ENCODE data around the gene CENPVL1. TPM values are rescaled to one million over a fixed set of nuclear protein-coding genes. Genes with fewer than 3 reads are reported as not detected.
A peak's percentile ranks its signal among the peaks of the same experiment; 100 is the strongest.
"Not testable (repeated sequence)": the region's sequence is repeated elsewhere in the genome, so short reads cannot be mapped to it uniquely, and the experiment has no call there.

The CENPVL1 gene
- polyA plus RNA-seq: not detected

DNA sequence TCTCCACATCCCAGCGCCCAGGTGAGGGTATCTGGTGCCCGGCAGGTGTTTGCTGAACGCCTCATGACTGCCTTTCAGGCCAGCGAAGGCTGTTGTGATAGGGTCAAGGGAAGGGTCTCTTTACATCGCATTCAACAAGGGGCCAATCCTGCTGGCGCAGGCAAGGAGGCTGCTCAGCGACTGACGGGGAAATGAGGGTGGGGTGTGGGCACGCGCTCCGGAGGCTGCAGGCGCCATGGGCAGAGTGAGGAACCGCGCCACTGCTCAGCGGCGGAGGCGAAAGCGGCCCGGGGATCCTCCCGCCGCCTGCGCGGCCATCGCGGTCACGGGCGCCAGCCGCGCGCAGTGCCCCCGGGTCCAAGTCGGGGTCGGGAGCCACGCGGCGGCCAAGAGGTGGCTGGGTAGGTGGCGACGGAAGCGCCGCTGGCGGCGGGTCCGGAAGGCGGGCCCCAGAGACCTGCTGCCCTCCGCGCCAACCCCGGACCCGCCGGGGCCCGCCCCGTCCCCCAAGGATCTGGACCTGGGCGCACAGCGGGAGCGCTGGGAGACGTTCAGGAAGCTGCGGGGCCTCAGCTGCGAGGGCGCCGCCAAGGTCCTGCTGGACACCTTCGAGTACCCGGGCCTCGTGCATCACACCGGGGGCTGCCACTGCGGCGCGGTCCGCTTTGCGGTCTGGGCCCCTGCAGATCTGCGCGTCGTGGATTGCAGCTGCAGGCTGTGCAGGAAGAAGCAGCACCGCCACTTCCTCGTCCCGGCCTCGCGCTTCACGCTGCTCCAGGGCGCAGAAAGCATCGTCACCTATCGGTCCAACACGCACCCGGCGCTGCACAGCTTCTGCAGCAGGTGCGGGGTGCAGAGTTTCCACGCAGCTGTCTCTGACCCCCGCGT lies at the start of gene CENPVL1:
CENPVL1 (plus strand) TSS at position 236 of the 888 bp plus-strand sequence; CDS start at position 236, 0 bp downstream.
- not testable (repeated sequence) for H3K4me3 Mint-ChIP-seq, H3K4me1 Mint-ChIP-seq, H3K27ac Mint-ChIP-seq, H3K9me3 Mint-ChIP-seq, H3K27me3 Mint-ChIP-seq, H3K36me3 Mint-ChIP-seq

DNA sequence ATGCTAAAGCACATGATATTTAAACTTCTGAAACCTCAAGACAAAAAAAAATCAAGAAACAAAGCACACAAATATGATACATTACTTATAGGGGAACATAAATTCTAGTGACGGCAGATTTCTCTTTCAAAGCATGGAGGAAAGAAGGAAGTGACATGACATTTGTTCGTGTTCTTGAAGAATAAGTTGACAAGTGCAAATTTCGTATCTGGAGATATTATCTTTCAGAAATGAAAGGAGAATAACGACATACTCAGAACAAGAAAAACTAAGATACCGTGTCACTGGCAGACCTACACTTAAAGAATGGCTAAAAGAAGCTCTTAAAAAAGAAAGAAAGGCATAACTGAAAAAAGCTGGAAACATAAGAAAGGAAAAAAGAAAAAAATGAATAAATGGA lies 44.3 kb upstream of the CENPVL1 start:
- H3K36me3 Mint-ChIP-seq: no peaks in the 10 kb centered on the region
- H3K27ac Mint-ChIP-seq: no peak overlapping the region
- peaks cover 7% of the 10 kb centered on the region for H3K27me3 Mint-ChIP-seq
- no peaks in the 10 kb centered on the region for H3K4me1 Mint-ChIP-seq
- no peaks in the 10 kb centered on the region for H3K9me3 Mint-ChIP-seq
- H3K4me3 Mint-ChIP-seq: no peak overlapping the region

DNA sequence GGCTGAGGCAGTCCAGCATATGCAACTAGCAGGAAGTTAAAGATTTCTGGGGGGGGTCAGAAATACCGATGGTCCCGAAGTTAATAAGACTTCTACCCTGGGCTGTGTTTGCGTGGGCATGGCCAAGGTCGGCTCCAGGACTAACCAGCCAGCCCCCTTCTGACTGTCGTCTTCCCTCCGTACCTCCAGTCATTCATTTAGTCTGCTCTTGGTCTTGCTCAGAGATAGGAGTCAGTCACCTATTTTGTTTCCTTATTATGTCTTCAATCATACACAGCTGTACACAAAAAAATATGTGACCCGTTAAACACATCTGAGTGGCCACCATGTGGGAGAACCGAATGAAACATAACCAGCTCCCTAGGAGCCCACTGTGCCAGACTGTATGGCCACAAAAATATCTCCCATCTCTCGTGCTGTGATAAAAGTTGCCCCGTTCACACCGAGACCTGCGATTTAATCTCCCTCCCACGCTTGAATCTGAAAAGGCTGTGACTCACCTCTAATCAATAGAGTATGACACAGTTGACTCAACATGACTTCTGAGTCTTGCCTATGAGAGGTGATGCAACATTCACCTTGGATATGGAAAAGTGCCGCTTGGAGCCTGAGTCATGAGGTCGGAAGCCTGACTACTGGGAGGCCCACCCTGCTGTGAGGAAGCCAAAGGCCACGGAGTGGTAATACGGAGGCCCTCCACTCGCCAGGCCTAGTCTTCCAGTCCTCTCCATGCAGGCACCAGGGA lies 30.5 kb upstream of the CENPVL1 start:
- not testable (repeated sequence) for H3K27me3 Mint-ChIP-seq, H3K9me3 Mint-ChIP-seq, H3K27ac Mint-ChIP-seq, H3K4me1 Mint-ChIP-seq, H3K4me3 Mint-ChIP-seq, H3K36me3 Mint-ChIP-seq

DNA sequence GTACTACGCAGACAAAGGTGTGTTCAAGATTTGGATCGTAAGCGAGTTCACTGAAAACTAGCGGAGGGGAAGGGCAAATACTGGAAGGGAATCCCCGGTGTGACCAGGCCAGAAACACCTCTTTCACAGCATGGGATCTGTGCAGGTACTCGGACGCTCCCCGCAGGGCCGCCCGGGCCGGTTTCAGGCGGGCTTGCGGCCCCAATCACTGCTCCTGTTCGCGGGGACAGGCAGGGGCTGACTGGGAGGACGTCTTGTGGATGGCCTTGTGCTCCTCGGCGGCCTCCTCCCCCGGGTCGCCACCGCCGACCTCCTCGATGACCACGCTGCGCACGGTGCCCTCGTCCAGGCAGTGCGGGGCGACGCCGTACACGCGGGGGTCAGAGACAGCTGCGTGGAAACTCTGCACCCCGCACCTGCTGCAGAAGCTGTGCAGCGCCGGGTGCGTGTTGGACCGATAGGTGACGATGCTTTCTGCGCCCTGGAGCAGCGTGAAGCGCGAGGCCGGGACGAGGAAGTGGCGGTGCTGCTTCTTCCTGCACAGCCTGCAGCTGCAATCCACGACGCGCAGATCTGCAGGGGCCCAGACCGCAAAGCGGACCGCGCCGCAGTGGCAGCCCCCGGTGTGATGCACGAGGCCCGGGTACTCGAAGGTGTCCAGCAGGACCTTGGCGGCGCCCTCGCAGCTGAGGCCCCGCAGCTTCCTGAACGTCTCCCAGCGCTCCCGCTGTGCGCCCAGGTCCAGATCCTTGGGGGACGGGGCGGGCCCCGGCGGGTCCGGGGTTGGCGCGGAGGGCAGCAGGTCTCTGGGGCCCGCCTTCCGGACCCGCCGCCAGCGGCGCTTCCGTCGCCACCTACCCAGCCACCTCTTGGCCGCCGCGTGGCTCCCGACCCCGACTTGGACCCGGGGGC lies 28.2 kb upstream of the CENPVL1 start:
- not testable (repeated sequence) for H3K27me3 Mint-ChIP-seq, H3K4me3 Mint-ChIP-seq, H3K27ac Mint-ChIP-seq, H3K9me3 Mint-ChIP-seq, H3K36me3 Mint-ChIP-seq, H3K4me1 Mint-ChIP-seq

DNA sequence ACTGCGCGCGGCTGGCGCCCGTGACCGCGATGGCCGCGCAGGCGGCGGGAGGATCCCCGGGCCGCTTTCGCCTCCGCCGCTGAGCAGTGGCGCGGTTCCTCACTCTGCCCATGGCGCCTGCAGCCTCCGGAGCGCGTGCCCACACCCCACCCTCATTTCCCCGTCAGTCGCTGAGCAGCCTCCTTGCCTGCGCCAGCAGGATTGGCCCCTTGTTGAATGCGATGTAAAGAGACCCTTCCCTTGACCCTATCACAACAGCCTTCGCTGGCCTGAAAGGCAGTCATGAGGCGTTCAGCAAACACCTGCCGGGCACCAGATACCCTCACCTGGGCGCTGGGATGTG lies 27.6 kb upstream of the CENPVL1 start, which contains the start of gene CENPVL2:
CENPVL2 (minus strand) TSS at position 112 of the 343 bp plus-strand sequence; CDS start at position 112, 0 bp downstream.
- H3K27me3 Mint-ChIP-seq, H3K9me3 Mint-ChIP-seq, H3K36me3 Mint-ChIP-seq, H3K4me1 Mint-ChIP-seq, H3K4me3 Mint-ChIP-seq, H3K27ac Mint-ChIP-seq: not testable (repeated sequence)

DNA sequence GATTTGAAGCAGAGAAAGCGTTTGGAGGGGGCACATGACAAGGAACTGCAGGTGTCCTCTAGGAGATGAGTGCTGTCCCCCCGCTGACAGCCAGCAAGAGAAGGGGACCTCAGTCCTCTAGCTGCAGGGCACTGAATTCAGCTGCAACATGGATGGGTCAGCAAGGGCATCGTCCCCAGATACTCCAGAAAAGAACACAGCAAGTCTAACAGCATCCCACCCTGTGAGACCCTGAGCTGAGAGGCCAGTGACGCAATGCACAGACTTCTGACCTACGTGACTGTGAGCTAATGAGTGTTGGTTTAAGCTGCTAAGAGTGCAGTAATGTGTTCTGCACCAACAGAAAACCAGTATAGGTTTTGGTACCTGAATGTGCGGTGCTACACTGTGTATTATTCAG lies 16.1 kb upstream of the CENPVL1 start:
- H3K9me3 Mint-ChIP-seq: no peaks in the 10 kb centered on the region
- H3K4me3 Mint-ChIP-seq: no peak overlapping the region
- H3K4me1 Mint-ChIP-seq: no peaks in the 10 kb centered on the region
- H3K27ac Mint-ChIP-seq: peak overlapping the region in 1 of 3 donors; percentile 20
- H3K27me3 Mint-ChIP-seq: peaks cover 5% of the 10 kb centered on the region
- no peaks in the 10 kb centered on the region for H3K36me3 Mint-ChIP-seq

DNA sequence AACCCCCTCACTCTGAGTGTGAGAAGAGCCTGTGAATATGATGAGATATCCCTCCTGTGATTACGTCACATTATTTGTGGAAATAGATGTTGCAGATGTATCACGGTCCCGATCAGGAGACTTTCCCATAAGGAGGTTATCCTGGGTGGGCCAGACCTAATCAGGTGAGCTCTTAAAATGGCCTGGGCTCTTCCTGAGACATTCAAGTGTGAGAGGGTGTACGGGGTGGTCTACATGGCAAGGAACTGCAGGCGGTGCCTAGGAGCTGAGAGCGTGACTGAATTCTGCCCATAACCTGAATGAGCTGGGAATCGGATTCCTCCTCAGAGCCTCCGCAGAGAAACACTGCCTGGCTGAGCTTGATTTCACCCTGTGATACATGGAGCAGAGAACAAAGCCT lies 12.9 kb upstream of the CENPVL1 start:
- Mint-ChIP-seq H3K27ac (no peak overlapping the region), H3K36me3 (no peaks in the 10 kb centered on the region), H3K9me3 (no peaks in the 10 kb centered on the region), H3K27me3 (peaks cover 5% of the 10 kb centered on the region), H3K4me1 (no peaks in the 10 kb centered on the region), H3K4me3 (no peak overlapping the region)

DNA sequence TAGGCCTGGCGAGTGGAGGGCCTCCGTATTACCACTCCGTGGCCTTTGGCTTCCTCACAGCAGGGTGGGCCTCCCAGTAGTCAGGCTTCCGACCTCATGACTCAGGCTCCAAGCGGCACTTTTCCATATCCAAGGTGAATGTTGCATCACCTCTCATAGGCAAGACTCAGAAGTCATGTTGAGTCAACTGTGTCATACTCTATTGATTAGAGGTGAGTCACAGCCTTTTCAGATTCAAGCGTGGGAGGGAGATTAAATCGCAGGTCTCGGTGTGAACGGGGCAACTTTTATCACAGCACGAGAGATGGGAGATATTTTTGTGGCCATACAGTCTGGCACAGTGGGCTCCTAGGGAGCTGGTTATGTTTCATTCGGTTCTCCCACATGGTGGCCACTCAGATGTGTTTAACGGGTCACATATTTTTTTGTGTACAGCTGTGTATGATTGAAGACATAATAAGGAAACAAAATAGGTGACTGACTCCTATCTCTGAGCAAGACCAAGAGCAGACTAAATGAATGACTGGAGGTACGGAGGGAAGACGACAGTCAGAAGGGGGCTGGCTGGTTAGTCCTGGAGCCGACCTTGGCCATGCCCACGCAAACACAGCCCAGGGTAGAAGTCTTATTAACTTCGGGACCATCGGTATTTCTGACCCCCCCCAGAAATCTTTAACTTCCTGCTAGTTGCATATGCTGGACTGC lies 2.8 kb downstream of the CENPVL1 start:
- not testable (repeated sequence) for H3K36me3 Mint-ChIP-seq, H3K27ac Mint-ChIP-seq, H3K4me3 Mint-ChIP-seq, H3K27me3 Mint-ChIP-seq, H3K9me3 Mint-ChIP-seq, H3K4me1 Mint-ChIP-seq

DNA sequence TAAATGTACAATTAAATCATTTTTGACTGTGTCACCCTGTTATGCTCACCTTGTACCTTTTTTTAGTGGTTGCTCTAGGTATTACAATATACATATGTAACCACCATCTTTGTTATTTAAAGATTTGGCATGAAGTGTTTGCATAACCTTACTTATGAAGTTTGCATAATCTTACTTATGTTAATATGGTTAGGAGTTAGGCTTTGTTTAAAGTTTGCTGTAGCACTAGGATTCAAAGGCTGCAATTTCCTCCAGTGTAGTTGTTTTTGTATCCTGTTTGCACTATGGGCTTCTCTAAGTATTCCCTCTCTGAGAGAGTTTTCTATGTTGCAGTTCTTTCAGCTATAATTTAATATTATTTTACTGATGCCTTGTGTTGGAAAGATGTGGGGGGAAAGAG lies 17.9 kb downstream of the CENPVL1 start:
- no peak overlapping the region for H3K4me3 Mint-ChIP-seq
- H3K4me1 Mint-ChIP-seq: no peaks in the 10 kb centered on the region
- no peaks in the 10 kb centered on the region for H3K9me3 Mint-ChIP-seq
- H3K27me3 Mint-ChIP-seq: peaks cover 17% of the 10 kb centered on the region
- H3K36me3 Mint-ChIP-seq: no peaks in the 10 kb centered on the region
- no peak overlapping the region for H3K27ac Mint-ChIP-seq

DNA sequence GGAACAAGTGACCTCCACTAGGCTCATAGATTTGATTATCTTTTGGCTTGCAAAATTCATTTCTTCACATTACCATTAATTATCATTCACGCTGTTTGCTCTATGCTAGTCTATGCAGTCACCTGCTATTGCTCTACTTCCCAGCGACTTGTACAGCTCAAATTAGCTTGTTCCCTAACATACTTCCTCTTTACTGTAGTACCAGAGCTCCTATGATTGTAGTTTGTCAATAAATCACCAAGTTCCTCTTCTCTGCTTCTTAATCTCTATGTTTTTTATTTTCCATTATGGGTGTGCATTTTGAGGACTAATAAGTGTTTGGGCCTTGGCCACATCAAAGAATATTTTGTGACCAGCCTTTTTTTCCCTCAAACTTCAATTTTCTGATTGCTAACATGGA lies 26.8 kb downstream of the CENPVL1 start:
- Mint-ChIP-seq H3K4me1 (peaks cover 0 to 2% (median 0%) of the 10 kb centered on the region in 3 donors), H3K36me3 (no peaks in the 10 kb centered on the region), H3K27me3 (peaks cover 21% of the 10 kb centered on the region), H3K9me3 (peaks cover 0 to 2% (median 0%) of the 10 kb centered on the region in 3 donors), H3K4me3 (no peak overlapping the region), H3K27ac (no peak overlapping the region)

DNA sequence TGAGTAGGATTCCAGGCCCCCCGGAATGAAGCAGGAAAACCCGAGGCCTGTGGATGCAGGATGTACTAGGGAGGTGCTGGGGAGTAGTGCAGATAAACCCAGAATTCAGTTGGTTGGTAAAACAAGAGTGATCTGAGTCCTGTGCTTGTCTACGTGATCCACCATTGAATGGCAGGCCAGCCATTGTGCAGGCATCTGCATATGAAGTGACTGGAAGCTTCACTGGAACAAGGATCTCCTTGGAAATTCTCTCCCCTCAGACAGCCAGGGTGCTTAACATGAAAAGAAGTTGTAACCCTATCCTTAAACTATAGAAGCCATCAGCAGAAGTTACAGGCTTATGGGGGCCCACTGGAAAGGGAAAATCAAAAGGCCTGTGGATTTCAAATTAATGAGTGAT lies 32.3 kb downstream of the CENPVL1 start:
- peaks cover 13% of the 10 kb centered on the region for H3K27me3 Mint-ChIP-seq
- H3K27ac Mint-ChIP-seq: peak overlapping the region in 2 of 3 donors; percentile 87 to 90
- H3K4me3 Mint-ChIP-seq: peak overlapping the region in 3 of 4 donors; percentile 85 to 95 (median 93)
- peaks cover 0 to 12% (median 9%) of the 10 kb centered on the region in 3 donors for H3K4me1 Mint-ChIP-seq
- peaks cover 7% of the 10 kb centered on the region for H3K36me3 Mint-ChIP-seq
- H3K9me3 Mint-ChIP-seq: peaks cover 5 to 9% (median 8%) of the 10 kb centered on the region in 3 donors

DNA sequence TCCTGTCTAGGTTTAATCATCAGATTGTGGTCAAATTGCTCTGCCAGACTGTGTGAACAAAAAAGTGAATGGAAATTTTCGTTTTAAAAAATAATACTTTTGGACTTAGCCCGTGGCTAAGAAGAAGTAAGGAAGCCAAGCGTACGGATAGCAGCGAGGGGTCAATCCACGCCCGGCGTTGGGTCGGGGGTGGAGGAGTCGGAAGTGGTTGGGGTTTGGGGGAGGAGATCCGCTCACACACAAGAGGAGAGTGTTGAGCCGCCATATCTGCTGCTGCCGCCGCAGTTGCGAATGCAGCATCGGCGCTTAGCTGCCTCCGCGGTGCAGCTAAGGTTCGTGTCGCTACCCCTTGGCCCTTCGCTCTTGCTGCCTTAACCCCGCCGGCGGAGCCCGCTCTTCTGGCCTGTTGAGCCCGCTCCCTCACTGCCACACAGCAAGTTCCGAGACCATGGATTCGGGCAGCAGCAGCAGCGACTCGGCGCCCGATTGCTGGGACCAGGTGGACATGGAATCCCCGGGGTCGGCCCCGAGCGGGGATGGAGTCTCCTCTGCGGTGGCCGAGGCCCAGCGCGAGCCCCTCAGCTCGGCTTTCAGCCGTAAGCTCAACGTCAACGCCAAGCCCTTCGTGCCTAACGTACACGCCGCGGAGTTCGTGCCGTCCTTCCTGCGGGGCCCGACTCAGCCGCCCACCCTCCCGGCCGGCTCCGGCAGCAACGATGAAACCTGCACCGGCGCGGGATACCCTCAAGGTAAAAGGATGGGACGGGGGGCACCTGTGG lies 33.1 kb downstream of the CENPVL1 start, which contains the start of gene GSPT2:
GSPT2 (plus strand) TSS at position 264 of the 779 bp plus-strand sequence; CDS start at position 449, 185 bp downstream.
- peaks cover 0 to 12% (median 9%) of the 10 kb centered on the region in 3 donors for H3K4me1 Mint-ChIP-seq
- peaks cover 5 to 9% (median 8%) of the 10 kb centered on the region in 3 donors for H3K9me3 Mint-ChIP-seq
- H3K27me3 Mint-ChIP-seq: peaks cover 7% of the 10 kb centered on the region

DNA sequence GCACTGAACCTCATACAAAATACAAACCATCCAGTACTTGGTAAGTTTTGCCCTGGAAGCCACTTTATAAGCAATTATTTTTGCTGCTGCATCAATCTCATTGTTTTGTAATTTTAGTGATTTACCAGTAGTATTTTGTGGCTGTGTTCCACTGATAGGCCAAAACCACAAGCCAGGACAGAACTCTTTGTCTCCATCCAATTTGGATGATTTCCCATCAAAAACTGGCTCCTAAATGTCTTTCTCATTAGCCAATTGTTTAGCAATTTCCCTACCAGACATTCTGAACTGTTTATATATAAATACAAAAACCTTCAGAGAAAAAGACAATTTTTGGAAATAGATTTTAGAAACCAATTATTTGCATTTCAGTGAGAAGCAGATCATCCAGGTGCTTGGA lies 37.4 kb downstream of the CENPVL1 start:
- peaks cover 7 to 16% (median 10%) of the 10 kb centered on the region in 3 donors for H3K9me3 Mint-ChIP-seq
- H3K36me3 Mint-ChIP-seq: peaks cover 8% of the 10 kb centered on the region

More for the DNA sequence above, 33.1 kb downstream of the CENPVL1 start, which contains the start of gene GSPT2:
- H3K36me3 Mint-ChIP-seq: peaks cover 7% of the 10 kb centered on the region
- peak within 1 kb of the TSS; percentile 54 to 90 (median 87) for H3K27ac Mint-ChIP-seq
- H3K4me3 Mint-ChIP-seq: peak within 1 kb of the TSS; percentile 85 to 95 (median 94)

More for the DNA sequence above, 37.4 kb downstream of the CENPVL1 start:
- H3K27me3 Mint-ChIP-seq: peaks cover 4% of the 10 kb centered on the region
- no peak overlapping the region for H3K27ac Mint-ChIP-seq
- H3K4me1 Mint-ChIP-seq: peaks cover 0 to 12% (median 9%) of the 10 kb centered on the region in 3 donors
- no peak overlapping the region for H3K4me3 Mint-ChIP-seq

Measured in IgD-negative memory B cell (primary cell).